ENCODE measurements around the gene BAIAP2.
"Not testable (repeated sequence)": the region's sequence is repeated elsewhere in the genome, so short reads cannot be mapped to it uniquely, and the experiment has no call there.

BAIAP2 gene

GRCh38 chr17:81025065-81025740, 9.7 kb upstream of the BAIAP2 start:
- H3K9me3 ChIP-seq (ENCODE audit: low read depth, low read length): no peaks in the 10 kb centered on the region
- no peak overlapping the region for H3K27ac ChIP-seq
- TF ChIP-seq FOXP2 (optimal IDR thresholded peaks at IDR 0.05; ENCODE audit: control extremely low read depth, extremely low read length, insufficient read depth): no peak
- no peak for TF ChIP-seq POLR2AphosphoS5 (IDR thresholded peaks at IDR 0.05; ENCODE audit: borderline replicate concordance, low read depth, low read length)
- TF ChIP-seq EZH2 (IDR thresholded peaks at IDR 0.05): no peak
- H3K9ac ChIP-seq (ENCODE audit: insufficient read length): no peak overlapping the region
- no peak for DNase-seq (ENCODE audit: low read depth, low spot score)
- H3K36me3 ChIP-seq (ENCODE audit: insufficient read depth, low read length): no peaks in the 10 kb centered on the region
- H3K4me3 ChIP-seq: no peak overlapping the region

- no peak overlapping the region for H3K27ac ChIP-seq
- H3K9ac ChIP-seq (ENCODE audit: insufficient read length): no peak overlapping the region
- no peak for DNase-seq (ENCODE audit: low read depth, low spot score)
- H3K9me3 ChIP-seq (ENCODE audit: low read depth, low read length): no peaks in the 10 kb centered on the region
- TF ChIP-seq EZH2 (IDR thresholded peaks at IDR 0.05) (no peak), FOXP2 (optimal IDR thresholded peaks at IDR 0.05; ENCODE audit: control extremely low read depth, extremely low read length, insufficient read depth) (no peak), POLR2AphosphoS5 (IDR thresholded peaks at IDR 0.05; ENCODE audit: borderline replicate concordance, low read depth, low read length) (no peak)
- no peak overlapping the region for H3K4me3 ChIP-seq
- H3K36me3 ChIP-seq (ENCODE audit: insufficient read depth, low read length): no peaks in the 10 kb centered on the region
These were observed 9.2 kb upstream of the BAIAP2 start for GRCh38 chr17:81025741-81026129.

- Histone ChIP-seq H3K9ac (ENCODE audit: insufficient read length) (no peak overlapping the region), H3K36me3 (ENCODE audit: insufficient read depth, low read length) (no peaks in the 10 kb centered on the region), H3K27ac (no peak overlapping the region), H3K9me3 (ENCODE audit: low read depth, low read length) (no peaks in the 10 kb centered on the region), H3K4me3 (no peak overlapping the region)
- no peak for DNase-seq (ENCODE audit: low read depth, low spot score)
- no peak for TF ChIP-seq POLR2AphosphoS5 (IDR thresholded peaks at IDR 0.05; ENCODE audit: borderline replicate concordance, low read depth, low read length)
- TF ChIP-seq FOXP2 (optimal IDR thresholded peaks at IDR 0.05; ENCODE audit: control extremely low read depth, extremely low read length, insufficient read depth): no peak
- no peak for TF ChIP-seq EZH2 (IDR thresholded peaks at IDR 0.05)
These were observed 8.5 kb upstream of the BAIAP2 start for GRCh38 chr17:81026266-81027036.

GRCh38 chr17:81027038-81027437, 7.9 kb upstream of the BAIAP2 start:
- H3K36me3 ChIP-seq (ENCODE audit: insufficient read depth, low read length): no peaks in the 10 kb centered on the region
- no peak overlapping the region for H3K27ac ChIP-seq
- no peak overlapping the region for H3K4me3 ChIP-seq
- DNase-seq (ENCODE audit: low read depth, low spot score): no peak
- no peak overlapping the region for H3K9ac ChIP-seq (ENCODE audit: insufficient read length)
- H3K9me3 ChIP-seq (ENCODE audit: low read depth, low read length): no peaks in the 10 kb centered on the region
- TF ChIP-seq POLR2AphosphoS5 (IDR thresholded peaks at IDR 0.05; ENCODE audit: borderline replicate concordance, low read depth, low read length) (no peak), FOXP2 (optimal IDR thresholded peaks at IDR 0.05; ENCODE audit: control extremely low read depth, extremely low read length, insufficient read depth) (no peak), EZH2 (IDR thresholded peaks at IDR 0.05) (no peak)

GRCh38 chr17:81027591-81028505, 7.1 kb upstream of the BAIAP2 start:
- H3K9me3 ChIP-seq (ENCODE audit: low read depth, low read length): no peaks in the 10 kb centered on the region
- TF ChIP-seq EZH2 (IDR thresholded peaks at IDR 0.05) (no peak), POLR2AphosphoS5 (IDR thresholded peaks at IDR 0.05; ENCODE audit: borderline replicate concordance, low read depth, low read length) (no peak), FOXP2 (optimal IDR thresholded peaks at IDR 0.05; ENCODE audit: control extremely low read depth, extremely low read length, insufficient read depth) (no peak)
- no peak for DNase-seq (ENCODE audit: low read depth, low spot score)
- H3K4me3 ChIP-seq: no peak overlapping the region
- H3K9ac ChIP-seq (ENCODE audit: insufficient read length): no peak overlapping the region
- no peak overlapping the region for H3K27ac ChIP-seq
- H3K36me3 ChIP-seq (ENCODE audit: insufficient read depth, low read length): no peaks in the 10 kb centered on the region

GRCh38 chr17:81028506-81028858, 6.5 kb upstream of the BAIAP2 start:
- Histone ChIP-seq H3K9ac (ENCODE audit: insufficient read length) (no peak overlapping the region), H3K4me3 (no peak overlapping the region)
- TF ChIP-seq POLR2AphosphoS5 (IDR thresholded peaks at IDR 0.05; ENCODE audit: borderline replicate concordance, low read depth, low read length) (no peak), EZH2 (IDR thresholded peaks at IDR 0.05) (no peak), FOXP2 (optimal IDR thresholded peaks at IDR 0.05; ENCODE audit: control extremely low read depth, extremely low read length, insufficient read depth) (no peak)

GRCh38 chr17:81029859-81030258, 5.1 kb upstream of the BAIAP2 start:
- Histone ChIP-seq H3K9ac (ENCODE audit: insufficient read length) (no peak overlapping the region), H3K36me3 (ENCODE audit: insufficient read depth, low read length) (no peaks in the 10 kb centered on the region), H3K27ac (no peak overlapping the region), H3K9me3 (ENCODE audit: low read depth, low read length) (no peaks in the 10 kb centered on the region), H3K4me3 (no peak overlapping the region)
- no peak for TF ChIP-seq EZH2 (IDR thresholded peaks at IDR 0.05)
- no peak for DNase-seq (ENCODE audit: low read depth, low spot score)

More at GRCh38 chr17:81028506-81028858, 6.5 kb upstream of the BAIAP2 start:
- H3K36me3 ChIP-seq (ENCODE audit: insufficient read depth, low read length): no peaks in the 10 kb centered on the region
- no peak for DNase-seq (ENCODE audit: low read depth, low spot score)
- no peak overlapping the region for H3K27ac ChIP-seq
- H3K9me3 ChIP-seq (ENCODE audit: low read depth, low read length): no peaks in the 10 kb centered on the region

GRCh38 chr17:81030312-81030711, 4.6 kb upstream of the BAIAP2 start:
- not testable (repeated sequence) for H3K9me3 ChIP-seq (ENCODE audit: low read depth, low read length); H3K36me3 ChIP-seq (ENCODE audit: insufficient read depth, low read length); H3K27ac ChIP-seq; H3K4me3 ChIP-seq; DNase-seq (ENCODE audit: low read depth, low spot score); H3K9ac ChIP-seq (ENCODE audit: insufficient read length)
